Glutamatergic neuron (in vitro differentiated cells): ENCODE data around the gene CDR2. TPM values are rescaled to one million over a fixed set of nuclear protein-coding genes. Genes with fewer than 3 reads are reported as not detected.

Experiments
- DNase-seq: peaks from one replicate; pipeline ENCODE4 v3.0.0; 2022
- H3K27ac Mint-ChIP-seq: one replicate; pipeline ENCODE4 v1.8.0; 2020; ENCODE audit warnings: mild to moderate bottlenecking, mixed read lengths, inconsistent platforms; ENCODE audit not compliant: unreplicated experiment
- H3K27me3 Mint-ChIP-seq: one replicate; pipeline ENCODE4 v1.8.0; 2020; ENCODE audit warnings: mild to moderate bottlenecking, moderate library complexity, mixed read lengths, inconsistent platforms; ENCODE audit not compliant: unreplicated experiment
- H3K36me3 Mint-ChIP-seq: one replicate; pipeline ENCODE4 v1.8.0; 2020; ENCODE audit warnings: mild to moderate bottlenecking, mixed read lengths, inconsistent platforms; ENCODE audit not compliant: unreplicated experiment
- H3K4me1 Mint-ChIP-seq: one replicate; pipeline ENCODE4 v1.8.0; 2020; ENCODE audit warnings: mild to moderate bottlenecking, low read depth, mixed read lengths, inconsistent platforms; ENCODE audit not compliant: unreplicated experiment
- H3K4me3 Mint-ChIP-seq: one replicate; pipeline ENCODE4 v1.8.0; 2020; ENCODE audit warnings: mild to moderate bottlenecking, mixed read lengths, inconsistent platforms; ENCODE audit not compliant: unreplicated experiment
- H3K9me3 Mint-ChIP-seq: one replicate; pipeline ENCODE4 v1.8.0; 2020; ENCODE audit warnings: mild to moderate bottlenecking, moderate library complexity, mixed read lengths, inconsistent platforms; ENCODE audit not compliant: unreplicated experiment
- total RNA-seq: library from RNA; stranded (reverse); fragmentation: NEBNext Ultra II Directional; extraction: Animal tissue kit (Norgen Biotek cat#: 25700); gene quantifications from one replicate; pipeline ENCODE4 v1.2.1, GENCODE V29; 2021; ENCODE audit not compliant: unreplicated experiment
- TF ChIP-seq, protein P1 (sequence below): fragments of 200-600 bp; sonication (generic); IDR thresholded peaks from one replicate; pipeline ENCODE4 v1.5.0; 2021; ENCODE audit not compliant: partially characterized antibody, unreplicated experiment

The CDR2 gene
- total RNA-seq, 1 donor from 2014 or later: 8.5 TPM

DNA sequence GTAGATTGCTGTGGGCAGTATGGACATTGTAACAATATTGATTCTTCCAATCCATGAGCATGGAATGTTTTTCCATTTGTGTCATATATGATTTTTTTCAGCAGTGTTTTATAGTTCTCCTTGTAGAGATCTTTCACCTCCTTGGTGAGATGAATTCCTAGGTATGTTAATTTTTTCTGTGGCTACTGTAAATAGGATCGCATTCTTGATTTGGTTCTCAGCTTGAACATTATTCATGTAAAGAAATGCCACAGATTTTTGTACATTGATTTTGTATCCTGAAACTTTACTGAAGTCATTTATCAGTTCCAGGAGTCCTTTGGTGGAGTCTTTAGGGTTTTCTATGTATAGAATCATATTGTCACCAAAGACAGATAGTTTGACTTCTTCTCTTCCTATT lies 19.7 kb upstream of the CDR2 start:
- H3K27ac Mint-ChIP-seq: no peak overlapping the region
- no peak overlapping the region for H3K4me3 Mint-ChIP-seq
- DNase-seq: no peak
- no peaks in the 10 kb centered on the region for H3K36me3 Mint-ChIP-seq
- H3K27me3 Mint-ChIP-seq: no peaks in the 10 kb centered on the region
- H3K9me3 Mint-ChIP-seq: no peaks in the 10 kb centered on the region
- H3K4me1 Mint-ChIP-seq: no peaks in the 10 kb centered on the region
- TF ChIP-seq, protein P1, sequence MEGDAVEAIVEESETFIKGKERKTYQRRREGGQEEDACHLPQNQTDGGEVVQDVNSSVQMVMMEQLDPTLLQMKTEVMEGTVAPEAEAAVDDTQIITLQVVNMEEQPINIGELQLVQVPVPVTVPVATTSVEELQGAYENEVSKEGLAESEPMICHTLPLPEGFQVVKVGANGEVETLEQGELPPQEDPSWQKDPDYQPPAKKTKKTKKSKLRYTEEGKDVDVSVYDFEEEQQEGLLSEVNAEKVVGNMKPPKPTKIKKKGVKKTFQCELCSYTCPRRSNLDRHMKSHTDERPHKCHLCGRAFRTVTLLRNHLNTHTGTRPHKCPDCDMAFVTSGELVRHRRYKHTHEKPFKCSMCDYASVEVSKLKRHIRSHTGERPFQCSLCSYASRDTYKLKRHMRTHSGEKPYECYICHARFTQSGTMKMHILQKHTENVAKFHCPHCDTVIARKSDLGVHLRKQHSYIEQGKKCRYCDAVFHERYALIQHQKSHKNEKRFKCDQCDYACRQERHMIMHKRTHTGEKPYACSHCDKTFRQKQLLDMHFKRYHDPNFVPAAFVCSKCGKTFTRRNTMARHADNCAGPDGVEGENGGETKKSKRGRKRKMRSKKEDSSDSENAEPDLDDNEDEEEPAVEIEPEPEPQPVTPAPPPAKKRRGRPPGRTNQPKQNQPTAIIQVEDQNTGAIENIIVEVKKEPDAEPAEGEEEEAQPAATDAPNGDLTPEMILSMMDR: no peak

DNA sequence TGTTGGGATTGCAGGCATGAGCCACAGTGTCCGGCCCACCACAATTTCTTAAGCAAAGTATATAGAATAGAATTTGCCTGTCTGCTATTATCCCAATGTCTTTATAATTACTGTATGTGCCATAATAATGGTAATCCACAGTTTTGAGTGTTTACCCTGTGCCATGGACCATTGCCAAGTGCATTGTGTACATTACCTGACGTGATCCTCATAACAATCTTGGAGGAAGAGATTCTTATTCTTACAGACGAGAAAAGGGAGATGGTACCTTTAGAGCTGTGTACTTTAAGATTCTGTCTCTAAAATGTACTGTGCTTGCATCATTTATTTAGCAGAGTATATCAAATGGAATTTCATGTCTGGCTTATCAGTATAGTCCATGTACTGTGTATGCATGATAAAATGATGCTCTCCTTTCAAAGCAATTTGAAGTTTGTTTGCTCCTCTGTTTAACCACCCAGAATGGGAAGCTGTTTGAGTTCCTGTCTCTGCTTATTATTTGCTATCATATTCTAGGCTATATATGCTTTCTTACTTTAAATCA lies 13.8 kb upstream of the CDR2 start:
- Mint-ChIP-seq H3K27ac (no peak overlapping the region), H3K27me3 (no peaks in the 10 kb centered on the region), H3K4me1 (no peaks in the 10 kb centered on the region), H3K4me3 (no peak overlapping the region), H3K36me3 (no peaks in the 10 kb centered on the region), H3K9me3 (no peaks in the 10 kb centered on the region)
- TF ChIP-seq, protein P1: no peak
- DNase-seq: no peak

DNA sequence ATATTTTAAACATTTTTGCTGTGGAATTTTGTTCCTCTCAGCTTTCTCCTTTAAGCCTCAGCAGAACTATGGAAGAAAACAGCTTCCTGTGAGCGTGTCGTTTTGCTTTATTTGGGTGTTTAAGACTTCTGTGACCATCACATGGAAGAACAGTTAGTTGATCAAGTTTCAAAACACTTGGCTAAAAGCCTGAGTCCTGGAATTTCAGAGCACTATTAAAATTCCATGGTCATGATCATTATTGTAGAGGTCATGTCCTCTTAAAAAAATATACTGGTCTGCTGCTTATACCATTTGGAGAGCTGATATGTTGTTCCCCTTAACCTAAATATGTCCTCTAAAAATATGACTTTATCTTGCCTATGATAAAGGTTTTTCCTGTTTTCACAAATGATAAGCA lies 12.6 kb upstream of the CDR2 start:
- Mint-ChIP-seq H3K27ac (no peak overlapping the region), H3K4me3 (no peak overlapping the region), H3K9me3 (no peaks in the 10 kb centered on the region), H3K4me1 (no peaks in the 10 kb centered on the region), H3K36me3 (no peaks in the 10 kb centered on the region), H3K27me3 (no peaks in the 10 kb centered on the region)
- no peak for DNase-seq
- TF ChIP-seq, protein P1: no peak

DNA sequence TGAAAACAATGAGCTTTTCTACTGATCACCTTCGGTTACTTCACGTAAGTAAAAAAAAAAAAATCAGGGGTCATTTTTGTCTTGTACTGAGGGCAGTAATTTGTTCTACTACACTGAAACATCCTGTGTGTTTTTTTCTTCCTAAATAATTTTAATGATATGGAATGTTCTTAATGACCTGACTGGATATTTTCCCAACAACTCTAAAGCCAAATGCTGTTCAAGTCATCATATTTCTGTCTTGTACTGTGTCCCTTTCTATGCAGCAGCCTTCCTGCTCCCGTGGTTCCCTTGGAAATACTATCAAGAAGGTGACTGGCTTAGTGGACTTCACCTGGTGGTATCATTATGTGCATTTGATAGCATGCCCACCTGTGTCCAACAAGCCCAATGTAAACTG lies 10.8 kb upstream of the CDR2 start:
- Mint-ChIP-seq H3K27me3 (no peaks in the 10 kb centered on the region), H3K9me3 (no peaks in the 10 kb centered on the region), H3K27ac (no peak overlapping the region), H3K4me3 (no peak overlapping the region), H3K36me3 (no peaks in the 10 kb centered on the region), H3K4me1 (no peaks in the 10 kb centered on the region)
- TF ChIP-seq, protein P1: no peak
- DNase-seq: no peak

DNA sequence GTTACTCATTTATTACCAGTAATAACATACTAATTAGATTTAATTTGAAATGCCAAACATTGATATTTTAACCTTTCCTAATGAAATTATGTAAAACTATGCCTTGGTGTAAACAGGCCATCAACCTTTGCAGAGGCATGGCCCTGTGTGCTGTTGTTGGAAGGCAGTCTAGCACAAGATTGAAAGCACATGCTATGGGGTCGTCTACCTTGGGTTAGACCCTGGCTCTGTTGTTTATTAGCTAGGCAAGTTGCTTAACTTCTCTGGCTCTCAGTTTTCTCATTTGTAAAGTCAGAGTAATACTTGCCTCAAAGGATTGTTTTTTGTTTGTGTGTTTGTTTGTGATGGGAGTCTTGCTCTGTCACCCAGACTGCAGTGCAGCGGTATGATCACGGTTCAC lies 9.4 kb upstream of the CDR2 start:
- DNase-seq: no peak
- Mint-ChIP-seq H3K36me3 (no peaks in the 10 kb centered on the region), H3K9me3 (no peaks in the 10 kb centered on the region), H3K27me3 (no peaks in the 10 kb centered on the region), H3K27ac (no peak overlapping the region), H3K4me1 (no peaks in the 10 kb centered on the region), H3K4me3 (no peak overlapping the region)
- TF ChIP-seq, protein P1: no peak
